K562 (cell line): Measurements from ENCODE around the gene HTR2A. TPM values are rescaled to one million over a fixed set of nuclear protein-coding genes. Genes with fewer than 3 reads are reported as not detected.

ENCODE experiments used
- ATAC-seq: fragments of 200-7000 bp; cut with Tn5 transposase; 3 replicates; pipeline ENCODE4 v1.9.1; 2020; ENCODE audit warnings: moderate library complexity
- BruUV-seq: library from RNA; stranded (reverse); fragments of 400-500 nt; replicated peaks from 2 replicates; lab custom pipeline; 2021; lab: Mats Ljungman, UMichigan
- CTCF ChIA-PET: fragments of 300-600 bp; formaldehyde crosslinking; extraction: SDS; loops from one replicate; lab custom pipeline; 2021; ENCODE audit warnings: low intra/inter-chr PET ratio; lab: Yijun Ruan, JAX
- POLR2A ChIA-PET: fragments of 300-600, 350-650 bp; sonication (Branson Sonifier 250); formaldehyde crosslinking; extraction: SDS; loops from one replicate; lab custom pipeline; 2021; ENCODE audit warnings: antibody characterized with exemption, inconsistent platforms; lab: Yijun Ruan, JAX
- DNase-seq, 4 experiments: peaks; one replicate each; pipeline versions ENCODE4 v3.0.0 to v3.0.0-alpha.2; 2011 to 2018; ENCODE audit warnings: low spot score in 3 of 4, mixed read lengths in 3 of 4; ENCODE audit errors: extremely low read depth in 1 of 4
- FAIRE-seq: peaks from 2 replicates; lab custom pipeline; 2011; peaks lifted over from hg19 to GRCh38; lab: Jason Lieb, UNC
- H2AFZ ChIP-seq: 2 replicates; pipeline ENCODE4 v1.6.0; 2011; ENCODE audit warnings: low read depth, low read length, control low read depth, inconsistent platforms
- H3K27ac ChIP-seq: fragments of 200-600 bp; 3 replicates; pipeline ENCODE4 v1.8.0; 2011; ENCODE audit warnings: low read depth, mild to moderate bottlenecking, control low read depth, inconsistent platforms, low read length, moderate library complexity, mixed read lengths; ENCODE audit errors: extremely low read depth
- H3K27me3 ChIP-seq, 2 experiments: fragments of 300-600 bp in 1 of 2; 2 replicates in 1 of 2; 3 replicates in 1 of 2; pipeline versions ENCODE4 v1.6.0 to v1.8.0; 2011; ENCODE audit warnings: inconsistent platforms in 2 of 2, low read length in 2 of 2, mild to moderate bottlenecking in 1 of 2, mixed read lengths in 1 of 2, moderate library complexity in 1 of 2; ENCODE audit not compliant: control insufficient read depth in 2 of 2, insufficient read depth in 2 of 2
- H3K36me3 ChIP-seq: fragments of 300-600 bp; 3 replicates; pipeline ENCODE4 v1.8.0; 2011; ENCODE audit warnings: mild to moderate bottlenecking, low read length, inconsistent platforms; ENCODE audit not compliant: control insufficient read depth, insufficient read depth
- H3K4me1 ChIP-seq, 2 experiments: fragments of 200-600 bp in 1 of 2; replicated peaks in 1 of 2; 2 replicates in 1 of 2; 3 replicates in 1 of 2; pipeline versions ENCODE4 v1.5.1 to v1.8.0; 2011; ENCODE audit warnings: inconsistent platforms in 2 of 2, low read length in 2 of 2, mild to moderate bottlenecking in 1 of 2, mixed read lengths in 1 of 2, moderate library complexity in 1 of 2; ENCODE audit not compliant: control insufficient read depth in 2 of 2, insufficient read depth in 2 of 2
- H3K4me2 ChIP-seq: 2 replicates; pipeline ENCODE4 v1.6.1; 2011; ENCODE audit warnings: low read length, control low read depth, inconsistent platforms, mixed read lengths; ENCODE audit not compliant: insufficient read depth
- H3K4me3 ChIP-seq: fragments of 200-600 bp; sonication (generic), shearing (Covaris generic); 2 replicates; pipeline ENCODE4 v1.5.1; 2016; ENCODE audit warnings: control low read depth, inconsistent platforms
- H3K79me2 ChIP-seq: fragments of 200-600 bp; 3 replicates; pipeline ENCODE4 v1.8.0; 2011; ENCODE audit warnings: low read length, inconsistent platforms; ENCODE audit not compliant: control insufficient read depth, insufficient read depth
- H3K9ac ChIP-seq, 2 experiments: 2 replicates each; pipeline versions ENCODE4 v1.6.0 to v1.6.1; 2011; ENCODE audit warnings: low read depth in 2 of 2, low read length in 2 of 2, control low read depth in 1 of 2, inconsistent platforms in 1 of 2, mild to moderate bottlenecking in 1 of 2, mixed read lengths in 1 of 2; ENCODE audit not compliant: insufficient read depth in 1 of 2
- H3K9me1 ChIP-seq: one replicate; pipeline ENCODE4 v1.6.0; 2011; ENCODE audit warnings: inconsistent platforms, mild to moderate bottlenecking, low read length, moderate library complexity; ENCODE audit not compliant: control insufficient read depth, insufficient read depth
- H3K9me3 ChIP-seq: replicated peaks from 2 replicates; pipeline ENCODE4 v1.5.1; 2011; ENCODE audit warnings: low read depth, low read length, inconsistent platforms; ENCODE audit not compliant: control insufficient read depth, insufficient read depth
- H4K20me1 ChIP-seq: replicated peaks from 2 replicates; pipeline ENCODE4 v1.6.1; 2011; ENCODE audit warnings: low read length, inconsistent platforms, mixed read lengths; ENCODE audit not compliant: control insufficient read depth, insufficient read depth
- CTBP1 ChIP-seq: fragments of 450-650 bp; IDR thresholded peaks from 2 replicates; pipeline ENCODE4 v1.6.1; 2016; ENCODE audit warnings: borderline replicate concordance
- NCOA6 ChIP-seq: fragments of 450-650 bp; IDR thresholded peaks from 2 replicates; pipeline ENCODE4 v1.6.1; 2017; ENCODE audit warnings: mild to moderate bottlenecking
- PML ChIP-seq: IDR thresholded peaks from 2 replicates; pipeline ENCODE4 v1.6.1; 2012; ENCODE audit warnings: low read length, inconsistent platforms
- SMARCA5 ChIP-seq: fragments of 450-650 bp; IDR thresholded peaks from 2 replicates; pipeline ENCODE4 v1.6.1; 2016
- STAT5A ChIP-seq: IDR thresholded peaks from 2 replicates; pipeline ENCODE4 v1.6.1; 2012; ENCODE audit warnings: low read length, inconsistent platforms, borderline replicate concordance
- ZFPM2 ChIP-seq: fragments of 250-450 bp; sonication (Bioruptor Pico); IDR thresholded peaks from 2 replicates; pipeline ENCODE4 v1.5.1; 2022; ENCODE audit warnings: mild to moderate bottlenecking
- ZKSCAN8 ChIP-seq: fragments of 200-800 bp; sonication (Bioruptor generic); IDR thresholded peaks from 2 replicates; pipeline ENCODE4 v1.6.1; 2016; ENCODE audit warnings: missing genetic modification characterization, missing compliant biosample characterization
- ZNF3 ChIP-seq: fragments of 250-450 bp; sonication (Bioruptor Pico); IDR thresholded peaks from 2 replicates; pipeline ENCODE4 v1.5.0; 2021; ENCODE audit warnings: mild to moderate bottlenecking, moderate library complexity
- ZNF354B ChIP-seq: fragments of 250-450 bp; sonication (Bioruptor Pico); IDR thresholded peaks from 2 replicates; pipeline ENCODE4 v1.4.0; 2020
- ZNF586 ChIP-seq: fragments of 450-650 bp; formaldehyde crosslinking; conservative IDR thresholded peaks from 2 replicates; pipeline ENCODE4 v1.4.0; 2020; ENCODE audit warnings: mild to moderate bottlenecking, moderate library complexity
- ZNF785 ChIP-seq: fragments of 250-450 bp; sonication (Bioruptor Pico); IDR thresholded peaks from 2 replicates; pipeline ENCODE4 v1.4.0; 2020; ENCODE audit warnings: mild to moderate bottlenecking
- WGBS: fragments of 100-300 bp; shearing (Covaris generic); methylation state at CpG from one replicate; pipeline ENCODE4 v1.1.6; 2016; ENCODE audit warnings: low coverage, mixed read lengths; ENCODE audit not compliant: insufficient coverage; ENCODE audit errors: missing lambda C conversion rate; 5-methylcytosine and 5-hydroxymethylcytosine counted together
- in situ Hi-C: fragments of 300-500 bp; cut with MboI; formaldehyde crosslinking; loops from 4 replicates; pipeline ENCODE4 v1.15.0; 2018; ENCODE audit warnings: inconsistent platforms, mixed read lengths
- intact Hi-C: fragments of 100-400 bp; cut with micrococcal nuclease; formaldehyde crosslinking; loops from 2 replicates; pipeline ENCODE4 v1.14.2; 2022
- polyA plus RNA-seq, 8 experiments: library from polyadenylated mRNA; depleted of rRNA in 4 of 8; stranded (reverse) in 5 of 8; unstranded in 3 of 8; fragments of >200 nt; fragmentation: Nextera tagmentation in 2 of 8; fragmentation: Illumina TruSeq in 1 of 8; extraction: Ambion mirVana in 2 of 8; extraction: Trizol in 1 of 8; gene quantifications; 2 replicates each; pipeline versions ENCODE4 v1.2.1 to v1.2.3, GENCODE V29; 2011 to 2014; ENCODE audit warnings: inconsistent platforms in 1 of 8, missing spikeins in 1 of 8
- total RNA-seq, 7 experiments: library from RNA; depleted of rRNA in 6 of 7; stranded (reverse); fragments of >200 nt in 6 of 7; fragmentation: Illumina TruSeq in 2 of 7; extraction: Trizol in 2 of 7; gene quantifications; 2 replicates each; pipeline versions ENCODE4 v1.2.1 to v1.2.3, GENCODE V29; 2011 to 2021; ENCODE audit warnings: low replicate concordance in 1 of 7
- TF ChIP-seq, protein P1 (sequence below), 2 experiments: fragments of 450-650 bp; IDR thresholded peaks; 2 replicates each; pipeline ENCODE4 v1.6.1; 2016
- TF ChIP-seq, protein P2 (sequence below): fragments of 450-650 bp; conservative IDR thresholded peaks from 2 replicates; pipeline ENCODE4 v1.6.1; 2016; ENCODE audit warnings: missing genetic modification characterization, low read depth, mild to moderate bottlenecking, control low read depth, missing compliant biosample characterization

Gene HTR2A
- total and polyA plus RNA-seq, 9 of the 15 experiments (the other 6 are each of a cell fraction or from before 2014, with no cell fraction given): not detected

- H3K27ac ChIP-seq: no peak overlapping the region
- ATAC-seq: no peak
- CTCF ChIA-PET: no interaction called here
- H3K27me3 ChIP-seq: no peaks in the 10 kb centered on the region
- no peak for FAIRE-seq
- no peak overlapping the region for H3K9ac ChIP-seq
- POLR2A ChIA-PET: no interaction called here
- no peaks in the 10 kb centered on the region for H3K79me2 ChIP-seq
- H3K4me3 ChIP-seq: no peak overlapping the region
- in situ Hi-C loops: no loop called here
- H3K9me1 ChIP-seq: no peaks in the 10 kb centered on the region
- no peaks in the 10 kb centered on the region for H4K20me1 ChIP-seq
- intact Hi-C loops: no loop called here
- no peak for DNase-seq
- H3K4me1 ChIP-seq: no peaks in the 10 kb centered on the region
- H3K9me3 ChIP-seq: no peaks in the 10 kb centered on the region
- H2AFZ ChIP-seq: no peak overlapping the region
- H3K36me3 ChIP-seq: no peaks in the 10 kb centered on the region
- no peak overlapping the region for H3K4me2 ChIP-seq
- no peak for TF ChIP-seq ZKSCAN8 (CRISPR knock-in tag)
- TF ChIP-seq NCOA6: no peak
- no peak for TF ChIP-seq ZNF586
- TF ChIP-seq ZFPM2: no peak
- no peak for TF ChIP-seq STAT5A
- TF ChIP-seq ZNF785: no peak
- TF ChIP-seq PML: no peak
- no peak for TF ChIP-seq SMARCA5
- TF ChIP-seq ZNF3 (CRISPR knock-in tag): no peak
- TF ChIP-seq, protein P1, sequence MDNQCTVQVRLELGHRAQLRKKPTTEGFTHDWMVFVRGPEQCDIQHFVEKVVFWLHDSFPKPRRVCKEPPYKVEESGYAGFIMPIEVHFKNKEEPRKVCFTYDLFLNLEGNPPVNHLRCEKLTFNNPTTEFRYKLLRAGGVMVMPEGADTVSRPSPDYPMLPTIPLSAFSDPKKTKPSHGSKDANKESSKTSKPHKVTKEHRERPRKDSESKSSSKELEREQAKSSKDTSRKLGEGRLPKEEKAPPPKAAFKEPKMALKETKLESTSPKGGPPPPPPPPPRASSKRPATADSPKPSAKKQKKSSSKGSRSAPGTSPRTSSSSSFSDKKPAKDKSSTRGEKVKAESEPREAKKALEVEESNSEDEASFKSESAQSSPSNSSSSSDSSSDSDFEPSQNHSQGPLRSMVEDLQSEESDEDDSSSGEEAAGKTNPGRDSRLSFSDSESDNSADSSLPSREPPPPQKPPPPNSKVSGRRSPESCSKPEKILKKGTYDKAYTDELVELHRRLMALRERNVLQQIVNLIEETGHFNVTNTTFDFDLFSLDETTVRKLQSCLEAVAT (IDR thresholded peaks at IDR 0.05): no peak
- no peak for TF ChIP-seq CTBP1
- TF ChIP-seq ZNF354B: no peak
- TF ChIP-seq, protein P2, sequence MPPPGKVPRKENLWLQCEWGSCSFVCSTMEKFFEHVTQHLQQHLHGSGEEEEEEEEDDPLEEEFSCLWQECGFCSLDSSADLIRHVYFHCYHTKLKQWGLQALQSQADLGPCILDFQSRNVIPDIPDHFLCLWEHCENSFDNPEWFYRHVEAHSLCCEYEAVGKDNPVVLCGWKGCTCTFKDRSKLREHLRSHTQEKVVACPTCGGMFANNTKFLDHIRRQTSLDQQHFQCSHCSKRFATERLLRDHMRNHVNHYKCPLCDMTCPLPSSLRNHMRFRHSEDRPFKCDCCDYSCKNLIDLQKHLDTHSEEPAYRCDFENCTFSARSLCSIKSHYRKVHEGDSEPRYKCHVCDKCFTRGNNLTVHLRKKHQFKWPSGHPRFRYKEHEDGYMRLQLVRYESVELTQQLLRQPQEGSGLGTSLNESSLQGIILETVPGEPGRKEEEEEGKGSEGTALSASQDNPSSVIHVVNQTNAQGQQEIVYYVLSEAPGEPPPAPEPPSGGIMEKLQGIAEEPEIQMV (tag): no peak
- WGBS: 0% methylated on average over 1 of the region's 1 CpG
- no TSS peak for BruUV-seq
Measured at GRCh38 chr13:46817095-46817494, 79.8 kb downstream of the HTR2A start.
